ENCODE measurements around the gene DDAH1. TPM values are rescaled to one million over a fixed set of nuclear protein-coding genes. Genes with fewer than 3 reads are reported as not detected.
A peak's percentile ranks its signal among the peaks of the same experiment; 100 is the strongest.
"Not testable (repeated sequence)": the region's sequence is repeated elsewhere in the genome, so short reads cannot be mapped to it uniquely, and the experiment has no call there.

DDAH1 gene
- total RNA-seq: 0.05 and 0.07 TPM in 2 replicates

DNA sequence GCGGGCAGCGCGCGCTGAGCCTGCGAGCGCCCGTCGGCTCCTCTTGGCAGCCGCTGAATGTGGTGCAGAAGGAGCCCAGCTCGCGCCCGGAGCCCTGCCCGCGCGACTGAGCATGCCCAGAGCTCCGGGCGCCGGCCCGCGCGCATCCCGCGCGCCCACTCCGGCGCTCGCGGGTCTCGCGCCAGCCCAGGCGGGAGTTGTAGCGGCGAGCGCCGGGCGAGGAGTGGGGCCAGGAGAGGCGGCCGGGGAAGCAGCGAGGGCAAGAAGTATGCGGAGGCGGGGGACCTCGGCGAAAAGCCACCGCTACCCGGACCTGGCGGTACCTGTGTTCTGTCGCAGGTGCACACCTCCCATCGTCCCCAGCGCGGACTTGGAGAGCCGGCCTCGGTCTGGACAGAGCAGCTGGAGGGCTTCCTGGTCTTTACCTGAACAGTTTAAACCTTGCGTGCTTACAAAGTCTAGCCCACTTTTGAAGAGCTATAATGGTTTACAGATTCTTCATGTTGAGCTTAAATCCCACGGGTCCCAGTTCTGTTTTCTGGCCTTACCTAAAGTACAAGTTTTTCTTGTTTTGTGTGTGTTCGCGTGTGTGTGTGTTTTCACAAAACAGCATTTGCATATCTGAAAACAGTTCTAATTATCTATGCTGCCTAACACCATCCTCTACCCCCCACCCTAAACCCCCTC is at the start of gene DDAH1:
Gene DDAH1, minus strand, starts transcription at position 61 of the 687 bp plus-strand sequence. CDS start 114 bp downstream, outside the sequence.
- DNase-seq: no peak

GRCh38 chr1:85513998-85514397 is 49.0 kb upstream of the DDAH1 start:
- H3K36me3 Mint-ChIP-seq (ENCODE audit: low read depth); H3K9me3 Mint-ChIP-seq; DNase-seq; H3K27ac Mint-ChIP-seq; POLR2A ChIA-PET; H3K4me3 Mint-ChIP-seq; H3K27me3 Mint-ChIP-seq; ATAC-seq (ENCODE audit: low read depth); CTCF ChIA-PET; intact Hi-C loops (cut with micrococcal nuclease); H3K4me1 Mint-ChIP-seq: not testable (repeated sequence)

More for the DNA sequence above, at the start of gene DDAH1:
- intact Hi-C loops (cut with micrococcal nuclease): loop anchor here (5.0 to 10.0 kb wide), 2 partner anchors 112 to 160 kb away; no protein-coding TSS in a partner anchor
- Mint-ChIP-seq H3K9me3 (no peaks in the 10 kb centered on the region), H3K27me3 (peaks cover 47% of the 10 kb centered on the region), H3K4me1 (peaks cover 7% of the 10 kb centered on the region), H3K27ac (no peak within 1 kb of the TSS), H3K4me3 (peak within 1 kb of the TSS; percentile 76), H3K36me3 (ENCODE audit: low read depth) (no peaks in the 10 kb centered on the region)
- TF ChIP-seq, protein P1, sequence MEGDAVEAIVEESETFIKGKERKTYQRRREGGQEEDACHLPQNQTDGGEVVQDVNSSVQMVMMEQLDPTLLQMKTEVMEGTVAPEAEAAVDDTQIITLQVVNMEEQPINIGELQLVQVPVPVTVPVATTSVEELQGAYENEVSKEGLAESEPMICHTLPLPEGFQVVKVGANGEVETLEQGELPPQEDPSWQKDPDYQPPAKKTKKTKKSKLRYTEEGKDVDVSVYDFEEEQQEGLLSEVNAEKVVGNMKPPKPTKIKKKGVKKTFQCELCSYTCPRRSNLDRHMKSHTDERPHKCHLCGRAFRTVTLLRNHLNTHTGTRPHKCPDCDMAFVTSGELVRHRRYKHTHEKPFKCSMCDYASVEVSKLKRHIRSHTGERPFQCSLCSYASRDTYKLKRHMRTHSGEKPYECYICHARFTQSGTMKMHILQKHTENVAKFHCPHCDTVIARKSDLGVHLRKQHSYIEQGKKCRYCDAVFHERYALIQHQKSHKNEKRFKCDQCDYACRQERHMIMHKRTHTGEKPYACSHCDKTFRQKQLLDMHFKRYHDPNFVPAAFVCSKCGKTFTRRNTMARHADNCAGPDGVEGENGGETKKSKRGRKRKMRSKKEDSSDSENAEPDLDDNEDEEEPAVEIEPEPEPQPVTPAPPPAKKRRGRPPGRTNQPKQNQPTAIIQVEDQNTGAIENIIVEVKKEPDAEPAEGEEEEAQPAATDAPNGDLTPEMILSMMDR (IDR thresholded peaks at IDR 0.05): no peak
- POLR2A ChIA-PET: no interaction called here
- ATAC-seq (ENCODE audit: low read depth): peak; percentile 61
- CTCF ChIA-PET: no interaction called here

DNA sequence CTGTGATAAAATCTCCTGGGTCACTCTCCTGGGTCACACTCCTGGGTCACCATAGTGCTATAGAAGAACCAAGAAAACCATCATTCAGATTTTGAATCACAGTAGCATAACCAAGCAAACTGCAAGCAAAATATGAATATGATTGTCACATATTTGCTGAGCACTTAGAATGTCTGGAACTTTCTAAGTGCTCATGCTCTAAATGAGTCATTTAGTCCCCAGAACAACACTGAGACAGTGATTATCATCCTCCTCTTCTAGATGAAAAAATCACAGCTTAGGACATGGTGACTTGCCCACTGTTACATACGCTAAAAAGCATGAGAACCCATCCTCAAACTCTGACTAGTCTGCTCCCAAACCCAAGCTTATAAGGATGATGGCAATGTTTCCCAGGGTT is 39.5 kb upstream of the DDAH1 start:
- H3K4me3 Mint-ChIP-seq: no peak overlapping the region
- H3K27ac Mint-ChIP-seq: no peak overlapping the region
- H3K9me3 Mint-ChIP-seq: peaks cover 2% of the 10 kb centered on the region
- intact Hi-C loops (cut with micrococcal nuclease): no loop called here
- H3K27me3 Mint-ChIP-seq: peaks cover 8% of the 10 kb centered on the region
- ChIA-PET CTCF (no interaction called here), POLR2A (no interaction called here)
- DNase-seq (no peak), ATAC-seq (ENCODE audit: low read depth) (no peak)
- no peaks in the 10 kb centered on the region for H3K4me1 Mint-ChIP-seq
- no peaks in the 10 kb centered on the region for H3K36me3 Mint-ChIP-seq (ENCODE audit: low read depth)
- TF ChIP-seq, protein P1 (IDR thresholded peaks at IDR 0.05): no peak

- H3K4me1 Mint-ChIP-seq: no peaks in the 10 kb centered on the region
- H3K27ac Mint-ChIP-seq: no peak overlapping the region
- H3K36me3 Mint-ChIP-seq (ENCODE audit: low read depth): no peaks in the 10 kb centered on the region
- ATAC-seq (ENCODE audit: low read depth): no peak
- intact Hi-C loops (cut with micrococcal nuclease): loop anchor here (1.0 kb wide), 1 partner anchor 194 kb away; no protein-coding TSS in a partner anchor
- POLR2A ChIA-PET: no interaction called here
- CTCF ChIA-PET: no interaction called here
- TF ChIP-seq, protein P1 (IDR thresholded peaks at IDR 0.05): no peak
- H3K9me3 Mint-ChIP-seq: peaks cover 2% of the 10 kb centered on the region
- H3K4me3 Mint-ChIP-seq: no peak overlapping the region
- DNase-seq: no peak
- peaks cover 10% of the 10 kb centered on the region for H3K27me3 Mint-ChIP-seq
Measured at GRCh38 chr1:85502625-85503083, 37.7 kb upstream of the DDAH1 start.

DNA sequence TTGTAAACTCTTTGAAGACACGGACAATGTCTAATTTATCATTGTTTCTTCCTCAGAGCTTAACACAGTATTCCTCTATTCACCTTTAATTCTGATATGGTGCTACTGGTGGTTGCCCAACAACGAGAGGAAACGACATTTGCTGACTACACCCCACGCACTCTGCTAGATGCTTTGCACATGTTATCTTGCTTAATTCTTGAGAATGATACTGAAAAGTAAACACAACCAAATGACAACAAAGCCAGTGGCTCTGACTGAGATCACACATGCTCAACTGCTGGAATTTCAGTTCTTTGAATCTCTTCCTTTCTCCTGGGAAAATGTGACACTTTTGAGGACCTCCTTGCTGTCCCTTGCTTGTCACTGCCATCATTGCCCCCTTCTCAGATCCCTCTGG is 37.2 kb upstream of the DDAH1 start:
- no peaks in the 10 kb centered on the region for H3K4me1 Mint-ChIP-seq
- CTCF ChIA-PET: no interaction called here
- H3K9me3 Mint-ChIP-seq: peaks cover 2% of the 10 kb centered on the region
- peaks cover 10% of the 10 kb centered on the region for H3K27me3 Mint-ChIP-seq
- H3K4me3 Mint-ChIP-seq: no peak overlapping the region
- ATAC-seq (ENCODE audit: low read depth) (no peak), DNase-seq (no peak)
- no peak overlapping the region for H3K27ac Mint-ChIP-seq
- intact Hi-C loops (cut with micrococcal nuclease): loop anchor here (1.0 kb wide), 1 partner anchor 194 kb away; no protein-coding TSS in a partner anchor
- POLR2A ChIA-PET: no interaction called here
- TF ChIP-seq, protein P1 (IDR thresholded peaks at IDR 0.05): no peak
- no peaks in the 10 kb centered on the region for H3K36me3 Mint-ChIP-seq (ENCODE audit: low read depth)

Measured in activated B cell treated with CpG ODN at 0.5 μM for 24 hours (primary cell).